Measurements from ENCODE around the gene DUOX2. TPM values are rescaled to one million over a fixed set of nuclear protein-coding genes. Genes with fewer than 3 reads are reported as not detected.

The DUOX2 gene
- total and polyA plus RNA-seq, 2 experiments from 2014 or later = not detected

DNA sequence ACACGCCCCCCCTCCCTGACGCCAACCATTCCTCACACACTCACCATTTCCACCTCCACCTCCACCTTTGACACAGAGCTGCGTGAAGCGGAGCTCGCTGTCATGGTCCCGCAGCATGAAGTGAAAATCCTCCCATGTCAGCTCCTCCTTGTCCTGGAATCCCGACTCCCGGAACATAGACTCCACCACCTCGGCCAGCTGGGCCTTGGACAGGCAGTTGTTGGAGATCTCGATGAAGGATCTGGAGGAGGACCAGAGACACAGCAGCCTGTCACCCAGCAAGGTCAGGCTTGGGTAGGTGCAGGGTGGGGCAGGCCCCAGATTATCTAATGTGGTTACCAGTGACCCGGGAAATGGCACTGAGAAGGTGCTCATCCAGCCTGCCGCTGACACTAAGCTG is 12.2 kb downstream of the DUOX2 start:
- H2AFZ ChIP-seq = 0 out of 2 replicates have a peak overlapping the region, but pooled peaks have one; percentile 66
- H3K36me3 ChIP-seq (ENCODE audit: insufficient read depth) = no peaks in the 10 kb centered on the region
- H3K4me3 ChIP-seq = no peak overlapping the region
- H3K27me3 Mint-ChIP-seq (ENCODE audit: insufficient read depth, low read depth, poor library complexity) = peaks cover 12% of the 10 kb centered on the region
- DNase-seq (ENCODE audit: low spot score) (no peak), ATAC-seq (no peak)
- peak overlapping the region; percentile 70; the same call in 1 of the 2 replicates for H3K4me2 ChIP-seq
- peaks cover 18% of the 10 kb centered on the region for H3K4me1 Mint-ChIP-seq
- H3K79me2 ChIP-seq (replicated peaks; ENCODE audit: insufficient read depth) = no peaks in the 10 kb centered on the region
- H3K4me1 ChIP-seq (ENCODE audit: insufficient read depth) = peaks cover 15% of the 10 kb centered on the region
- no peaks in the 10 kb centered on the region for H3K9me2 ChIP-seq (ENCODE audit: insufficient read depth)
- H3K27me3 ChIP-seq (ENCODE audit: insufficient read depth) = no peaks in the 10 kb centered on the region
- no peak for TF ChIP-seq EZH2phosphoT487 (IDR thresholded peaks at IDR 0.05; ENCODE audit: unreplicated experiment)
- TF ChIP-seq POLR2AphosphoS5 (IDR thresholded peaks at IDR 0.05; ENCODE audit: low read depth) = no peak
- TF ChIP-seq, protein P1, sequence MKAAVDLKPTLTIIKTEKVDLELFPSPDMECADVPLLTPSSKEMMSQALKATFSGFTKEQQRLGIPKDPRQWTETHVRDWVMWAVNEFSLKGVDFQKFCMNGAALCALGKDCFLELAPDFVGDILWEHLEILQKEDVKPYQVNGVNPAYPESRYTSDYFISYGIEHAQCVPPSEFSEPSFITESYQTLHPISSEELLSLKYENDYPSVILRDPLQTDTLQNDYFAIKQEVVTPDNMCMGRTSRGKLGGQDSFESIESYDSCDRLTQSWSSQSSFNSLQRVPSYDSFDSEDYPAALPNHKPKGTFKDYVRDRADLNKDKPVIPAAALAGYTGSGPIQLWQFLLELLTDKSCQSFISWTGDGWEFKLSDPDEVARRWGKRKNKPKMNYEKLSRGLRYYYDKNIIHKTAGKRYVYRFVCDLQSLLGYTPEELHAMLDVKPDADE (IDR thresholded peaks at IDR 0.05) = no peak
- TF ChIP-seq, protein P2, sequence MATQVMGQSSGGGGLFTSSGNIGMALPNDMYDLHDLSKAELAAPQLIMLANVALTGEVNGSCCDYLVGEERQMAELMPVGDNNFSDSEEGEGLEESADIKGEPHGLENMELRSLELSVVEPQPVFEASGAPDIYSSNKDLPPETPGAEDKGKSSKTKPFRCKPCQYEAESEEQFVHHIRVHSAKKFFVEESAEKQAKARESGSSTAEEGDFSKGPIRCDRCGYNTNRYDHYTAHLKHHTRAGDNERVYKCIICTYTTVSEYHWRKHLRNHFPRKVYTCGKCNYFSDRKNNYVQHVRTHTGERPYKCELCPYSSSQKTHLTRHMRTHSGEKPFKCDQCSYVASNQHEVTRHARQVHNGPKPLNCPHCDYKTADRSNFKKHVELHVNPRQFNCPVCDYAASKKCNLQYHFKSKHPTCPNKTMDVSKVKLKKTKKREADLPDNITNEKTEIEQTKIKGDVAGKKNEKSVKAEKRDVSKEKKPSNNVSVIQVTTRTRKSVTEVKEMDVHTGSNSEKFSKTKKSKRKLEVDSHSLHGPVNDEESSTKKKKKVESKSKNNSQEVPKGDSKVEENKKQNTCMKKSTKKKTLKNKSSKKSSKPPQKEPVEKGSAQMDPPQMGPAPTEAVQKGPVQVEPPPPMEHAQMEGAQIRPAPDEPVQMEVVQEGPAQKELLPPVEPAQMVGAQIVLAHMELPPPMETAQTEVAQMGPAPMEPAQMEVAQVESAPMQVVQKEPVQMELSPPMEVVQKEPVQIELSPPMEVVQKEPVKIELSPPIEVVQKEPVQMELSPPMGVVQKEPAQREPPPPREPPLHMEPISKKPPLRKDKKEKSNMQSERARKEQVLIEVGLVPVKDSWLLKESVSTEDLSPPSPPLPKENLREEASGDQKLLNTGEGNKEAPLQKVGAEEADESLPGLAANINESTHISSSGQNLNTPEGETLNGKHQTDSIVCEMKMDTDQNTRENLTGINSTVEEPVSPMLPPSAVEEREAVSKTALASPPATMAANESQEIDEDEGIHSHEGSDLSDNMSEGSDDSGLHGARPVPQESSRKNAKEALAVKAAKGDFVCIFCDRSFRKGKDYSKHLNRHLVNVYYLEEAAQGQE (IDR thresholded peaks at IDR 0.05; ENCODE audit: unreplicated experiment) = no peak
- no peak for TF ChIP-seq CREB1 (CRISPR knock-in tag; IDR thresholded peaks at IDR 0.05; ENCODE audit: low read depth)
- TF ChIP-seq ZNF331 (CRISPR knock-in tag; IDR thresholded peaks at IDR 0.05; ENCODE audit: low read depth) = no peak
- TF ChIP-seq STAT1 (IDR thresholded peaks at IDR 0.05; ENCODE audit: unreplicated experiment) = no peak
- no peak for TF ChIP-seq EZH2 (IDR thresholded peaks at IDR 0.05; ENCODE audit: low read depth, unreplicated experiment)
- TF ChIP-seq JUNB (IDR thresholded peaks at IDR 0.05; ENCODE audit: unreplicated experiment) = no peak
- no peak for TF ChIP-seq CTCF (conservative IDR thresholded peaks at IDR 0.05; ENCODE audit: low read depth in 2 of 2)
- H3K27ac Mint-ChIP-seq = peak overlapping the region; percentile 20; the same call in 1 of the 2 replicates
- H3K27ac ChIP-seq (ENCODE audit: low read depth) = no peak overlapping the region
- no peaks in the 10 kb centered on the region; the same call in 2 of the 3 replicates for H3K9me3 Mint-ChIP-seq
- no peak overlapping the region for H3K4me3 Mint-ChIP-seq
- no peaks in the 10 kb centered on the region for H3K36me3 Mint-ChIP-seq (ENCODE audit: low read depth)
- H3F3A ChIP-seq (replicated peaks; ENCODE audit: low read depth) = no peaks in the 10 kb centered on the region
- no peaks in the 10 kb centered on the region for H4K20me1 ChIP-seq (replicated peaks; ENCODE audit: insufficient read depth)
